A549 (cell line): Measurements from ENCODE around the gene FAM72A.
"Not testable (repeated sequence)": the region's sequence is repeated elsewhere in the genome, so short reads cannot be mapped to it uniquely, and the experiment has no call there.

ENCODE experiments used
- CEBPB ChIP-seq, 2 experiments: fragments of >200 bp in 1 of 2; sonication (Bioruptor Twin) in 1 of 2; formaldehyde crosslinking in 1 of 2; IDR thresholded peaks; 2 replicates each; pipeline ENCODE4 v1.6.1; 2012 to 2016
- CTCF ChIP-seq: fragments of >200 bp; sonication (Bioruptor Twin); formaldehyde crosslinking; IDR thresholded peaks from 3 replicates; pipeline ENCODE4 v1.5.1; 2016
- ELK1 ChIP-seq: fragments of 150-350 bp; IDR thresholded peaks from 2 replicates; pipeline ENCODE4 v1.6.1; 2014; ENCODE audit warnings: low read depth, mild to moderate bottlenecking, low read length
- EP300 ChIP-seq, 2 experiments: fragments of >200 bp; sonication (Bioruptor Twin); formaldehyde crosslinking; IDR thresholded peaks; 2 replicates in 1 of 2; 3 replicates in 1 of 2; pipeline ENCODE4 v1.6.1; 2016 to 2017
- HDAC2 ChIP-seq: fragments of 200-600 bp; sonication (generic); IDR thresholded peaks from 2 replicates; pipeline ENCODE4 v1.6.1; 2016
- MAFK ChIP-seq: fragments of 450-650 bp; IDR thresholded peaks from 2 replicates; pipeline ENCODE4 v1.6.1; 2014; ENCODE audit not compliant: partially characterized antibody
- NR3C1 ChIP-seq: fragments of >200 bp; sonication (Bioruptor Twin); formaldehyde crosslinking; IDR thresholded peaks from 3 replicates; pipeline ENCODE4 v1.6.1; 2017
- POLR2A ChIP-seq: IDR thresholded peaks from 2 replicates; pipeline ENCODE4 v1.6.1; 2012; ENCODE audit warnings: mild to moderate bottlenecking, low read length

- TF ChIP-seq CTCF; CEBPB (IDR thresholded peaks at IDR 0.05); POLR2A; ELK1; HDAC2; MAFK; NR3C1; EP300 (IDR thresholded peaks at IDR 0.05): not testable (repeated sequence)
Measured at GRCh38 chr1:206185778-206186177, 16.9 kb downstream of the FAM72A start.
